Effector CD8-positive, alpha-beta T cell (primary cell): ENCODE data around the gene RPL7A.
"Not testable (repeated sequence)": the region's sequence is repeated elsewhere in the genome, so short reads cannot be mapped to it uniquely, and the experiment has no call there.

Source experiments
- DNase-seq: peaks from one replicate; lab custom pipeline; 2025; lab: John Stamatoyannopoulos, UW

Gene RPL7A

GRCh38 chr9:133327834-133328484 is 20.1 kb upstream of the RPL7A start:
- DNase-seq = no peak

GRCh38 chr9:133329306-133330156 is 18.5 kb upstream of the RPL7A start:
- DNase-seq = not testable (repeated sequence)

GRCh38 chr9:133331221-133331620 is 16.8 kb upstream of the RPL7A start:
- DNase-seq = no peak

- DNase-seq = no peak
Observed at GRCh38 chr9:133331641-133332380, 16.2 kb upstream of the RPL7A start.

GRCh38 chr9:133332381-133332730 is 15.7 kb upstream of the RPL7A start:
- no peak for DNase-seq

DNA sequence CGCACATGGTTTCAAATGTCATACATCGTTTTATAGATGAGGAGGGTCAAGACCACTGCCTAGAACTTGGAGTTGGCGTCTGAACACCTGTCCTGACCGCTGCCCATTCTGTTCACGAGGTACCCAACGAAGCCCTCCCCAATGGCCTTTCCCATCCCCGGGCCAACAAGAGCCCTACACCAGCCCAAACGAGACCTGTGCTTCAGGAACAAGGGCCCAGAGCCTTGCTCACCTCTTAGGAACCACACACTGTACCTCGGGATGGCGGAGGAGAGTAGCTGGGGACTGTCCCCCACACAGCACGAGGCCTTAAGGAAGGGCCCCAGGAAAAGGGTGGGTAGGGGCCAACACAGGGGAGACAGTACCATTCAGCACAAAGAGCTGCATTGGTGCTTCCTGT is 15.0 kb upstream of the RPL7A start:
- no peak for DNase-seq

DNA sequence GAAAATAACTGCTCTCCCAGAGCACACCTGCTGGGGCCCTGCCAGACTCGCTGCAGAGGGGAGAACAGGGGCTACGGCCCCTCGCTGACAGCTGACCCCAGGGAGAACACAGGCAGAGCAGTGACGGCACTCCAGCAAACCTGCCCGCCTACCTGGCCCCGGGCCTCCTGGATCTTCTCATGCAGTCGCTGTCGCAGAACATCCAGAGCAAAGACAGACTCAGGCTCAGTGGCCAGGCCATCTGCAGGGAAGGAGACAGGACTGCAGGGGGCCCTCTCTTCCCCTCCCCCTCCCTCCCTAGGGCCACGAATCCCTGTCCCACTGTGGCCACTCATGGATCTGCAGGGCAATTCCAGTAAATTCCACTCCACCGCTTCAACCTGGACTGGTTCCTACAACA is 14.5 kb upstream of the RPL7A start:
- no peak for DNase-seq

DNA sequence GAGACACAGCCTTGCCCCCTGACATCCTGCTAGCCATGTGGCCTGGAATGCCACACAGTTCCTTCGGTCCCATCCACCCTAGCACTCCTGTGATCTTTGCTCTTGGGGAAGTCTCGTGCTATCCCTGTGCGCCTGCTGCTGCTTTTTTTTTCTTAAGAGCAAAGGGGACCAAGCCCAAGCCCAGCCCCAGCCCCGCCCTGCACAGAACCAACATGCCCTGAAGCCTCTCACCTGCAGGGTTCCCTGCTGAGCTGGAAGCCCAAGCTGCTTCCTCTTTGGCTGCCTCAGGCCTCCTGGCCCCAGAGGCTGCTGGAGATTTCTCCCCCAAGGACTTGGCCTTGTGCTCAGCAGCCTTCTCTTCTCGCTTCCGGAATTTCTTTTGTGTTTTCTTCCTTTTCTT is 13.9 kb upstream of the RPL7A start:
- DNase-seq = no peak

DNA sequence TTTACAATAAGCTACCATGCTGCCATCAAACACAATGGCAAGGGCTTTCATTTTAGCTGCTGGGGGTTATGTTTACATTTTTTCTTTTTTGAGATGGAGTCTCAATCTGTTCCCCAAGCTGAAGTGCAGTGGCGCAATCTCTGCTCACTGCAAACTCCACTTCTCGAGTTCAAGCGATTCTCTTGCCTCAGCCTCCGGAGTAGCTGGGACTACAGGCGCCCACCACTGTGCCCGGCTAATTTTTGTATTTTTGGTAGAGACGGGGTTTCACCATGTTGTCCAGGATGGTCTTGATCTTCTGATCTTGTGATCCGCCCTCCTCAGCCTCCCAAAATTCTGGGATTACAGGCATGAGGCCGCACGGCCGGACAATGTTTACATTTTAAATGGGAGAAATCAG is 13.1 kb upstream of the RPL7A start:
- DNase-seq = not testable (repeated sequence)

GRCh38 chr9:133335924-133336811 is 11.8 kb upstream of the RPL7A start, which contains the start of gene SURF6:
SURF6 (minus strand) TSS chr9:133336188; CDS start chr9:133336132, 56 bp downstream.
- peak; percentile 88 for DNase-seq

DNA sequence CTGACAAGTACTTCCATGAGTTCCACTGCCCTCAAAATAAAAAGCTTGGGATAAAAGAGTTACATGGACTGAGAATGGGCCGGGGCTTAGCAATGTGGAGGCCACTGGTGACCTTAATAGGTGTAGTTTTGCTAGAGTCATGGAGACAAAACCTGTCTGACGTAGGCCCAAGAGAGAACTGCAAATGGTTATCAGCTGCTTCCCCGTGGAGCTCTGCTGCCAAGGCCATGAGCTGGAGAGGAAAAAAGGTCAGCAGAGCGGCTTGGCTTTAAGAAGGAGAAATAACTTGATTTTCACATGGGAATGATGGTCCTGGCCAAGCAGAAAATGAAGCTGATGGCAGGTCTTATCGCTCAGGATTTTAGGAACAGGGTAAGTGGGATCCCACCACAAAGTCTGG is 8.4 kb upstream of the RPL7A start:
- no peak for DNase-seq

GRCh38 chr9:133340256-133340655 is 7.8 kb upstream of the RPL7A start:
- no peak for DNase-seq

DNA sequence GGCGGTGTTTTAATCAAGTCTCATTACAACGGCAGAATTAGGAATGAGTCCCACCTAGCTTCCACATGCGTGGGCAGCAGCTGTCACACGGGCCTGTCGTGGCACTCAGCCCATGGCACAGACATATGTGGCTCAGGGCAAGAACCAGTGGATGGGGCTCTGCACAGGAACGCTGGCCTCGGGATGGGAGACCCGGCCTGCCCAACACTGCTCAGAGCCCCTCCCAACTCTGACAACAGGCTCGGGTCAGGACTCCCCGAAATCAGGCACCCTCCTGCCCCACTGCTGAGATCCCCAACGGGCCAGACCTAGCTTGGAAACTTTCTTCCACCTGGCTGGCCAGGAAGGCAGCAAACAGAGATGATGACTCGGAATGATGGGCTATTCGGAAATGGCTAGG is 7.1 kb upstream of the RPL7A start:
- no peak for DNase-seq

DNA sequence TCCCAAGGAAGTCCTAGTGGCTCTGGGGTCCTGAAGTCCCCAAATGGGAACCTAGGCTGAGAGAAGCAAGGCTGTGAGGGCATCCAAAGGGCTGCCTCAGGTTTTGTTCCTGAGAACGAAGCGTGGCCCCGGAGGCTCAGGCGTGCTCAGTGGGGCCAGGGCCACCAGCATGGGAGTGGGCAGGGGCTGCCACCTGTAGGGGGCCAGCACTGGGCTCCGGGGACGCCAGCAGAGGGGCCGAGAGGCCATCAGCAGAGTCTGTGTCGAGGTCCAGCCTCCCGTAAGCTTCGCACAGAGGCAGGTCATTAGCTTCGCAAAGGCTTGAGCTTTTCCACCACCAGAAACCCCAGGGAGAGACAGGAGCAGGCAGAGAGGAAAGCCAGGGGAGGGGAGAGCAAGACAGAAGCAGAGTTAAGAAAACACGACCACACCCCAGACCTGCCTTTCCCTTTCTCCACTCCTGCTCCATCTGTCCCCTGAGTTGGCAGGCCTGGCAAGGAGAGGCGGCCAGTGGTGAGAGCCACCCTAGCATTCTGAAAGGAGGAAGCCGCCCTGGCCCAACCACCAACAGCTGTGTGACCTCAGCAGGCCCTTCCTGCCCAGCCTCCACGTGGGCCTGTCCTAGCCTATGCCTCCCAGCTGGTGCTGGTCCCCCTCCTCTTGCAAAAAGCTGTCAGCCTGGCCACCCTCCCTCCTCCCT is 6.5 kb upstream of the RPL7A start:
- no peak for DNase-seq

DNA sequence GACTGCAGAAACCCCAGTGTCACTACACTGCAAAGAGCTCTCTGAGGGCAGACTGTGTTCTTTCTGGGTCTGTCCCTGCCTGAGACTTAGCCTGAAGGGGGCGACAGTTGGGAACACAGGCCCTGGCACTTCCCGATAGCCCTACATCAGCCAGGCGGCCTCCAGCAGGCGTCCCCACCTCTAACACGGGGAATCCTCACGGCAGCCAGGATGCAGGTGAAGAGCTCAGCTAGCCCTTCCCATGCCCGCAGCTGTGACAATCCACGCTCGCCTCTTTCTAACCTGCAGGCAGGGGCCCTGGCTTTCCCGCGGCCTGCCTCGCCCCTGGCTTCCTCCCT is 6.0 kb upstream of the RPL7A start:
- no peak for DNase-seq

DNA sequence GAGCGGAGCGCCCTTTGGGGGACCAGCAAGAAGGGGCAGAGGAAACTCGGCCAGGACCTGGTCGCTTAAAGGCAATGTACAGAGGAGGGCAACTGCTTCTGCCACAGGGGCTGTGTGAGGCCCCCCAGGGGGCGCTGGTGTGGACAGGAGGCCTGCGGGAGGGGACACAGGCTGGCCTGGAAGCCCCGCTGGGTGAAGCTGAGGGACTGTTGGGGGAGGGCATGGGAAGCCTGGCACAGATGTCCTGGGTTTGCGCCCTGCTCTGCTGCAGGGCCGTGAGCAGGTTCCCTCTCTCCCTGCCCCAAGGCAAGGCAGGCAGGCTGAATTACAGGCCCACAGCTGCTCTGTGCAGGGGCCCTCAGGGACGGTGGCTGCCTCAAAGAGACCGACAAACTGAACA is 5.4 kb upstream of the RPL7A start:
- no peak for DNase-seq

- DNase-seq = no peak
Observed at GRCh38 chr9:133344071-133344470, 3.9 kb upstream of the RPL7A start.

DNA sequence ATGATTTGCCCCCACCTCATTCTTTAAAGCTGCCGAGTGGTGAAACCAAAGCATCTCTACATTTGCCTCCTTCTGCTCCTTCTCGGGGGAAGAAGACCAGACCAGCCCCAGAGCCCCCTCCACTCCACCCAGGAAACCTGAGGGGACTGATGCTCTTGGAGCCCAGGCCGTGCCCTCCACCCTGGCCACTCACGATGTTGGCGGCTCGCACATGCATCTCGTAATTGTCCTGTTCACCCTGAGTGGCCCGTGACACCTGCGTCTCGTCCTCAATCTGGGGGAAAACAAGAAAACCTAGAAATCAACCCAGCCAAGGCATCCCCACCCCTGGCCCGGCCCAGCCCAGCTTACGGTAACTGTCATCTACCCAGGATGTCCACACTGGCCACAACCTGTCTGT is 3.0 kb upstream of the RPL7A start:
- DNase-seq = no peak

- no peak for DNase-seq
Observed at GRCh38 chr9:133345596-133345995, 2.4 kb upstream of the RPL7A start.

DNA sequence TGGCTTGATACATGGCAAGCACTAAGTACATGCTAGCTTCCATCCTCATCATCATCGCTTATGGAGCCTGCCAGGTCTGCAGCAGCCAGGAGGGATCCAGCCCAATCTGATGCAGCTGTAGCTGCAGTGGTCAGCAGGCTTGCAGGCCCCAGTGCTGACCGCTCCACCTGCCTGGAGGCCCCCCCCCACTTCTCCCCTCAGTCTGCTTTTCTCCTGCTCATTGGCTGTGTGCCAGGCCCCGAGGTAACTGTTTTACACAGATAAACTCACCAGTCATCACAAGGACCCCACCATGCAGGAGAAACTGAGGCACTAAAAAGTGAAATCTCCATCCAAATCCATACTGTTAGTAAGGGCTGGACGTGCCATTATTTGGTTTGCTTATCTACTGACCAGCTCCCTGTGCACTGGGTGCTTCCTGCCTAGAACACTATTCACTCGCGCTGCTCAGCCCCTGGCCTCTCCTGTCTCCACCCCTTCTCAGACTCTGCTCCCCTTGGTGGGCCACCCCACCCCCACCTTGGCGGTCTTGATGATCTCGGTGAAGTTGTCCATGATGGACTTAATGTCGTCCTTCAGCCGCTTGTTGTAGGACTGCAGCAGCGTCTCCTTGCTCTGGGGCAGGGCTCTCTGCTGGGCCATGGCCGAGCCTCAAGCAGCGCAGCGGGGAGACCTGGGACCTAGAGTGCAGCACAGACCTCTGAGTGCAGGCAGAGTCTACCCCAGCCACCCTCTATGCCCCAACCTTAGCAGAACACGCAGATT is 1.8 kb upstream of the RPL7A start:
- no peak for DNase-seq
